ENCODE data around the gene TSPYL4. TPM values are rescaled to one million over a fixed set of nuclear protein-coding genes. Genes with fewer than 3 reads are reported as not detected.

Gene TSPYL4
- total RNA-seq, 1 donor from 2014 or later = 25.8 TPM

DNA sequence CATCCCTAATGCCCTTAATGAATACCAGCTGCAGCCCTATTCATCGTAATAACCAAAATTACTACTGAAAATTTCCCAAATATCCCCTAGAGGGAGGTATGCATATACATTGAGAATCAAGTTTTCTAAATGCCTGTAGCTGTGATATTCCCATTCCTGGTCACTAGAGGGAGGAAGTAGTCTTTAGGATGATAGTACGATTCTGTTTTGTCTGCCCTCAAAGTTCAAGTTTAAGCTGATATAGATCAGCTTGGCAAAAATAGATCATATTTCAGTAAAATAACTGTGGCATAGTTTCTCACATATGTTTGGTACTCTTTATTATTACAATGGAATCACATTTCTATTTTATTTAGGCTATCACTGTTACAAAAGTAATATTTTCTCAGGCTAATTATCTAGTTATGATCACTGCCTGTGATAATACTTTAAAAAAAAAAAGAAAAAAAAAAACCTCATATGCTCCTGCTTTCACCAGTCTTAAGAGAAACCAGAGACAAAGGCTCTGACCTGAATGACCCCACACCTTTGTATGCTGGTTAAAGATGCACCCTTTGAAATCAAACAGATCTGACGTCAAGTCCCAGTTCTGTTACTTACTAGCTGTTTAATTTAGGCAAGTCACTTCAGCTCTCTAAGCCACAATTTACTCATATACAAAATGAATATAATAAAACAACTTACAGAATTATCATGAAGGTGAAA, 14.9 kb upstream of the TSPYL4 start:
- H3K27me3 Mint-ChIP-seq (ENCODE audit: low read depth, unreplicated experiment) = no peaks in the 10 kb centered on the region
- no peak overlapping the region for H3K27ac Mint-ChIP-seq (ENCODE audit: unreplicated experiment)
- no peaks in the 10 kb centered on the region for H3K4me1 Mint-ChIP-seq (ENCODE audit: low read depth, unreplicated experiment)

DNA sequence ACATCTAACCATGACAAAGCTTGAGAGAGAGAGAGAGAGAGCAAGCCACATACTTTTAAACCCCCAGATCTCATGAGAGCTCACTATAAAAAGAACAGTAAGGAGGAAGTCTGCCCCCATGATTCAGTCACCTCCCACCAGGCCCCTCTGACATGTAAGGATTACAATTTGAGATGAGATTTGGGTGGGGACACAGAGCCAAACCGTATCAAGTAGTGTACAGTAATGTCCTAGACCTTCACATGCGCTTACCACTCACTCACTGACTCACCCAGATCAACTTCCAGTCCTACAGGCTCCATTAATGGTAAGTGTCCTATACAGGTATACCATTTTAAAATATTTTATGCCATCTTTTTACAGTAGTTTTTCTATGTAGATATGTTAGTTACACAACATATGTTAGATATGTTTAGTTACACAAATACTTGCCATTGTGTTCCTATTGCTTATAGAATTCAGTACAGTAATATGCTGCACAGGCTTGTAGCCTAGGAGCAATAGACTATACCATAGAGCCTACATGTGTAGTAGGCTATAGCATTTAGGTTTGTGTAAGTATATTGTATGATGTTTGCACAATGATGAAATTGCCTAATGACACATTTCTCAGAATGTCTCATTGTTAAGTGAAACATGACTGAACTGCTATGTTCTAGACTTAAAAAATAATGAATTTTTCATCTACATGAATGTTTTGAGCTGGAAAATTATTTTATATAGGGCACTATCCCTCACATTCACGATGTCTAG, 14.1 kb upstream of the TSPYL4 start:
- no peak overlapping the region for H3K4me2 ChIP-seq (ENCODE audit: low read length)
- TF ChIP-seq, protein P1, sequence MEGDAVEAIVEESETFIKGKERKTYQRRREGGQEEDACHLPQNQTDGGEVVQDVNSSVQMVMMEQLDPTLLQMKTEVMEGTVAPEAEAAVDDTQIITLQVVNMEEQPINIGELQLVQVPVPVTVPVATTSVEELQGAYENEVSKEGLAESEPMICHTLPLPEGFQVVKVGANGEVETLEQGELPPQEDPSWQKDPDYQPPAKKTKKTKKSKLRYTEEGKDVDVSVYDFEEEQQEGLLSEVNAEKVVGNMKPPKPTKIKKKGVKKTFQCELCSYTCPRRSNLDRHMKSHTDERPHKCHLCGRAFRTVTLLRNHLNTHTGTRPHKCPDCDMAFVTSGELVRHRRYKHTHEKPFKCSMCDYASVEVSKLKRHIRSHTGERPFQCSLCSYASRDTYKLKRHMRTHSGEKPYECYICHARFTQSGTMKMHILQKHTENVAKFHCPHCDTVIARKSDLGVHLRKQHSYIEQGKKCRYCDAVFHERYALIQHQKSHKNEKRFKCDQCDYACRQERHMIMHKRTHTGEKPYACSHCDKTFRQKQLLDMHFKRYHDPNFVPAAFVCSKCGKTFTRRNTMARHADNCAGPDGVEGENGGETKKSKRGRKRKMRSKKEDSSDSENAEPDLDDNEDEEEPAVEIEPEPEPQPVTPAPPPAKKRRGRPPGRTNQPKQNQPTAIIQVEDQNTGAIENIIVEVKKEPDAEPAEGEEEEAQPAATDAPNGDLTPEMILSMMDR (IDR thresholded peaks at IDR 0.05; ENCODE audit: insufficient read depth, low read depth, low read length) = no peak
- no peak for TF ChIP-seq EZH2 (IDR thresholded peaks at IDR 0.05; ENCODE audit: insufficient read depth, low read length)
- Mint-ChIP-seq H3K36me3 (ENCODE audit: low read depth, unreplicated experiment) (peaks cover 19% of the 10 kb centered on the region), H3K9me3 (ENCODE audit: unreplicated experiment) (peaks cover 6% of the 10 kb centered on the region), H3K27ac (ENCODE audit: unreplicated experiment) (no peak overlapping the region), H3K27me3 (ENCODE audit: low read depth, unreplicated experiment) (no peaks in the 10 kb centered on the region), H3K4me3 (ENCODE audit: unreplicated experiment) (no peak overlapping the region), H3K4me1 (ENCODE audit: low read depth, unreplicated experiment) (no peaks in the 10 kb centered on the region)
- H3K27ac ChIP-seq (ENCODE audit: low read depth, low read length) = no peak overlapping the region
- FAIRE-seq = no peak
- H3K9me3 ChIP-seq (ENCODE audit: insufficient read depth, low read depth, low read length) = peaks cover 4% of the 10 kb centered on the region
- peak; percentile 23 for DNase-seq (ENCODE audit: low read depth)
- H3K4me3 ChIP-seq (ENCODE audit: insufficient read depth, low read depth, low read length) = no peak overlapping the region
- H3K79me2 ChIP-seq (ENCODE audit: insufficient read depth, low read length) = no peaks in the 10 kb centered on the region
- no peaks in the 10 kb centered on the region for H3K36me3 ChIP-seq (ENCODE audit: insufficient read depth, low read length)
- peaks cover 5% of the 10 kb centered on the region for H3K4me1 ChIP-seq (ENCODE audit: insufficient read depth, low read length)
- no peaks in the 10 kb centered on the region for H4K20me1 ChIP-seq (ENCODE audit: insufficient read depth, low read length)
- no peaks in the 10 kb centered on the region for H3K27me3 ChIP-seq (ENCODE audit: insufficient read depth, low read length)
- no peak overlapping the region for H2AFZ ChIP-seq (ENCODE audit: low read depth, low read length)
- no peak overlapping the region for H3K9ac ChIP-seq (ENCODE audit: low read length)

More for the DNA sequence above, 14.9 kb upstream of the TSPYL4 start:
- Histone ChIP-seq H3K27ac (ENCODE audit: low read depth, low read length) (no peak overlapping the region), H3K27me3 (ENCODE audit: insufficient read depth, low read length) (no peaks in the 10 kb centered on the region), H2AFZ (ENCODE audit: low read depth, low read length) (no peak overlapping the region), H3K4me2 (ENCODE audit: low read length) (no peak overlapping the region), H3K4me1 (ENCODE audit: insufficient read depth, low read length) (peaks cover 5% of the 10 kb centered on the region), H3K4me3 (ENCODE audit: insufficient read depth, low read depth, low read length) (no peak overlapping the region), H3K36me3 (ENCODE audit: insufficient read depth, low read length) (peaks cover 6% of the 10 kb centered on the region), H3K9ac (ENCODE audit: low read length) (no peak overlapping the region), H4K20me1 (ENCODE audit: insufficient read depth, low read length) (no peaks in the 10 kb centered on the region), H3K9me3 (ENCODE audit: insufficient read depth, low read depth, low read length) (no peaks in the 10 kb centered on the region), H3K79me2 (ENCODE audit: insufficient read depth, low read length) (no peaks in the 10 kb centered on the region)
- Mint-ChIP-seq H3K36me3 (ENCODE audit: low read depth, unreplicated experiment) (peaks cover 13% of the 10 kb centered on the region), H3K9me3 (ENCODE audit: unreplicated experiment) (peaks cover 3% of the 10 kb centered on the region), H3K4me3 (ENCODE audit: unreplicated experiment) (no peak overlapping the region)
- DNase-seq (ENCODE audit: low read depth) = peak; percentile 63
- TF ChIP-seq, protein P1 (IDR thresholded peaks at IDR 0.05; ENCODE audit: insufficient read depth, low read depth, low read length) = peak; percentile 99
- TF ChIP-seq EZH2 (IDR thresholded peaks at IDR 0.05; ENCODE audit: insufficient read depth, low read length) = no peak
- peak; percentile 73 for FAIRE-seq
